HG02981 (cell line): ENCODE results near the gene PRXL2B.

Experiments
- ATAC-seq: cut with Tn5 transposase; IDR thresholded peaks from one replicate; pipeline ENCODE4 v1.9.1; 2021; ENCODE audit warnings: mild to moderate bottlenecking, moderate library complexity; ENCODE audit not compliant: unreplicated experiment

The PRXL2B gene

GRCh38 chr1:2584686-2585317 is 1.8 kb upstream of the PRXL2B start:
- no peak for ATAC-seq

GRCh38 chr1:2585318-2586092 is 1.1 kb upstream of the PRXL2B start:
- ATAC-seq, result peak; percentile 37

DNA sequence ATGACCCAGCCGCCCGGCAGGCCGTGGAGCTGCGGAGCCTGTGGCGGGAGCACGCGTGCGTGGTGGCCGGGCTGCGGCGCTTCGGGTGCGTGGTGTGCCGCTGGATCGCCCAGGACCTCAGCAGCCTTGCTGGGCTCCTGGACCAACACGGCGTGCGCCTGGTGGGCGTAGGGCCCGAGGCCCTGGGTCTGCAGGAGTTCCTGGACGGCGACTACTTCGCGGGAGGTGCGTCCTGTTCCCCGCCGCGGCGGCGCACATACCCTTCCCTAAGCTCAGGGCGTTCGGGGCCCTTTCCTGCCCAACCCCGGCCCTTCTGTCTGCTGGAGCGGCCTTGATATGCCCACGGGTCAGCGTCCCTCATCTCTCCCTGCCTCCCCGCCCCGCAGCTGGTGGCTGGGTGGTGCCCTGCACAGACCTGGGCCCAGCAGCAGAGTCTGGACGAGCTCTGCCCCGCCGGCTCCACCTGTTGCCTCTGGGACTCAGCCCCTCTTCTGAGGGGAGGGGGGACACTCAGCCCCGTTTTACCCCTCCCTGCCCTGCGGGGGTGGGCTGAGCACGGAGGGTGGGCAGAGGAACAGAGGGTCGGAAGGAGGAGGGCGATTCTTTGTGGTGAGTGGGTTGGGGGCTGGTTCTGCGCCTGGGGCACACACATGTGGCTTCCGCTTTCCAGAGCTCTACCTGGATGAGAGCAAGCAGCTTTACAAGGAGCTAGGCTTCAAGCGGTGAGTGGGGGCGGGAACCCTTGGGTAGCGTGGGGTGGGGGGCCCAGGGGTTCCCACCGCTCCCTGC is 688 bp downstream of the PRXL2B start:
- no peak for ATAC-seq

- no peak for ATAC-seq
Observed at GRCh38 chr1:2587860-2588571, 1.4 kb downstream of the PRXL2B start.

GRCh38 chr1:2588661-2589430 is 2.3 kb downstream of the PRXL2B start:
- no peak for ATAC-seq

- no peak for ATAC-seq
Observed at GRCh38 chr1:2589431-2590232, 3.1 kb downstream of the PRXL2B start.

GRCh38 chr1:2590233-2591141 is 3.9 kb downstream of the PRXL2B start:
- ATAC-seq, result no peak

DNA sequence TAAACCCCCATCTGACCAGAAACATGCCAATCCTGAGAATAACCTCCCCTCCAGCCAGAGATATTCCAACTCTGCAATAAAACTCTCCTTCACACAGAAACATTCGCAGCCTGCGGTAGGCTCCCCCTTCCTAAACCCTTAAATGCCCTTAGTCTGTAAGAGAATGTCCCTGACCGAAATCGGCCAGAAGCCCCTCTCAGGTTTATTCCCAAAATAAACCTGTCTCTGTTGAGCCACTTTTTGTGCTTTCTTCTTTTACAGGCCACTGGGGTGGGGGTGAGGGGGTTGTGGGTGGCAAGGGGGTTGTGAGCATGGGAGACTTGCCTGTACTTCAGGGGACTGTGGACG is 4.6 kb downstream of the PRXL2B start:
- ATAC-seq, result no peak

DNA sequence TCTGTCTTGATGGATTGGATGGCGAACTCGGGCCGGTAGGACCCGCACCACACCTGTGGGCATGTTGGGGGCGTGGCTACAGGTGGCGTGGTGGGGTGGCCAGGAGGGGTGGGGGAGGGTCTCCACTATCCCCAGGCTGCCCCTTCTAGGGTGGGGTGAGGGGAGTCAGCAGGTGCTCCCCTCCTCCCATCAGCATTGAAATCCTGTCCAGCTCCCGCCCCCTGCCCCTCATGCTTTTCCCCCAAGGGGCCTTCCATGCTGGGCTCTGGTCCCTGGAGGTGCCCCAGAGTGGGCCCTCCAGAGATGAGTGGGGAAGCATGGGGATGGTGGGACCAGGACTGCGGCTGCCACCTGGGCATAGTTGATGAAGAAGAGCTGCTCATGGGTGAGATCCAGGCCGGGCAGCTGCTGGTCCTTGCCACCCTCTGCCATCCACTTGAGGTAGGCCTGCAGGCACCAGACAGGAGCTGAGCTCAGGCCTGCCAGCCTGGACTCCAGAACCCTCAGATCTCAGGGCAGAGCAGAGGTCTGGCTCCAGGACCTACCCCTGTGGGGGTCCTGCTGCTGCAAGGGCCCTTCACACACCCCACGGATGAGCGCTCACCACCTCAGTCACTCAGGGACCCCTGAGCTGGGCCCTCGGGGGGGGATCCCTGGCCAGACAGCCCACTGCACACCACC is 5.1 kb downstream of the PRXL2B start:
- no peak for ATAC-seq

DNA sequence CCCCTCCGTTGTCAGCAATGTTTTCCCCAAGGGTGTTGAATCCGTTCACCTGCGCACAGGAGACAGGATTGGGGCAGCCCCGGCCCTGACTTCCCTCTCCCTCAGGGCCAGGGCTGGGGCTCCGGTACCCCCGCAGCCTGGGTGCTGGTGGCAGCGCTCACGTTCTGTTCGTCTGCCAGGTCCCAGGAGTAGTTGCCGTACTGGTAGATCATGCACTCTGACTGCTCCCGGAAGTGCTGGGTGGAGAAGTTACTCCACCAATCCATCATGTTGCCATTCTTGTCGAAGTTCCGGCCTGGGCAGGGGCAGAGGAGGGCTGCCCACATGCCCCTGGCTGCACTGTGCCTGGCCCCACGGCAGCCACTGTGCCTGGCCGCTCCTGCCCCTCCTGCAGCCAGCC is 6.1 kb downstream of the PRXL2B start:
- no peak for ATAC-seq

- ATAC-seq, result no peak
Observed at GRCh38 chr1:2593251-2593878, 6.8 kb downstream of the PRXL2B start.

GRCh38 chr1:2594001-2594640 is 7.5 kb downstream of the PRXL2B start:
- ATAC-seq, result no peak

GRCh38 chr1:2594641-2595131 is 8.1 kb downstream of the PRXL2B start:
- ATAC-seq, result no peak

- no peak for ATAC-seq
Observed at GRCh38 chr1:2595261-2595811, 8.8 kb downstream of the PRXL2B start.

GRCh38 chr1:2595812-2596529 is 9.4 kb downstream of the PRXL2B start:
- ATAC-seq, result no peak
